OCI-LY3 (cell line): ENCODE measurements around the gene SEC16A.

Source experiments
- H2AFZ ChIP-seq: fragments of 200-600, 300-600 bp; shearing (Covaris generic); 2 replicates; pipeline ENCODE4 v1.6.0; 2014; ENCODE audit warnings: antibody characterized with exemption, low read depth, low read length
- H3K27ac ChIP-seq: fragments of 200-600, 300-600 bp; sonication (generic); 2 replicates; pipeline ENCODE4 v1.5.1; 2014; ENCODE audit warnings: mild to moderate bottlenecking, low read length, moderate library complexity, mixed read lengths
- H3K27me3 ChIP-seq: fragments of 200-600, 300-600 bp; sonication (generic); 2 replicates; pipeline ENCODE4 v1.6.1; 2014; ENCODE audit warnings: low read depth, low read length, mixed read lengths
- H3K36me3 ChIP-seq: fragments of 200-600, 300-600 bp; sonication (generic); replicated peaks from 2 replicates; pipeline ENCODE3; 2014; ENCODE audit warnings: low read depth, low read length, mixed read lengths
- H3K4me1 ChIP-seq: fragments of 300-600, 200-600 bp; sonication (generic); 2 replicates; pipeline ENCODE4 v1.6.1; 2014; ENCODE audit warnings: low read length, mixed read lengths
- H3K4me2 ChIP-seq: fragments of 200-600, 300-600 bp; sonication (generic); 2 replicates; pipeline ENCODE4 v1.6.1; 2014; ENCODE audit warnings: low read length, mixed read lengths
- H3K4me3 ChIP-seq: fragments of 300-600, 200-600 bp; sonication (generic); 2 replicates; pipeline ENCODE4 v1.5.1; 2014; ENCODE audit warnings: antibody characterized with exemption, mild to moderate bottlenecking, low read length, moderate library complexity
- H3K79me2 ChIP-seq: fragments of 300-600, 200-600 bp; shearing (Covaris generic); 2 replicates; pipeline ENCODE4 v1.6.1; 2014; ENCODE audit warnings: mild to moderate bottlenecking, low read length, mixed read lengths
- H3K9ac ChIP-seq: fragments of 300-600, 200-600 bp; shearing (Covaris generic); 2 replicates; pipeline ENCODE4 v1.6.0; 2014; ENCODE audit warnings: mild to moderate bottlenecking, low read length, moderate library complexity
- H3K9me3 ChIP-seq: fragments of 200-600, 300-600 bp; shearing (Covaris generic); 2 replicates; pipeline ENCODE4 v1.6.1; 2014; ENCODE audit warnings: low read length, mixed read lengths; ENCODE audit not compliant: insufficient read depth
- H4K20me1 ChIP-seq: fragments of 200-600, 300-600 bp; sonication (generic); 2 replicates; pipeline ENCODE4 v1.6.1; 2016; ENCODE audit warnings: low read length, mixed read lengths; ENCODE audit not compliant: insufficient read depth
- EZH2phosphoT487 ChIP-seq: fragments of 200-600 bp; shearing (Covaris generic); IDR thresholded peaks from 2 replicates; pipeline ENCODE4 v1.6.1; 2018; ENCODE audit warnings: antibody characterized with exemption, mixed run types, low read depth
- TF ChIP-seq, protein P1 (sequence below): fragments of 200-600, 300-600 bp; sonication (generic); IDR thresholded peaks from 2 replicates; pipeline ENCODE4 v1.5.1; 2014; ENCODE audit warnings: antibody characterized with exemption, low read length, low read depth

SEC16A gene

DNA sequence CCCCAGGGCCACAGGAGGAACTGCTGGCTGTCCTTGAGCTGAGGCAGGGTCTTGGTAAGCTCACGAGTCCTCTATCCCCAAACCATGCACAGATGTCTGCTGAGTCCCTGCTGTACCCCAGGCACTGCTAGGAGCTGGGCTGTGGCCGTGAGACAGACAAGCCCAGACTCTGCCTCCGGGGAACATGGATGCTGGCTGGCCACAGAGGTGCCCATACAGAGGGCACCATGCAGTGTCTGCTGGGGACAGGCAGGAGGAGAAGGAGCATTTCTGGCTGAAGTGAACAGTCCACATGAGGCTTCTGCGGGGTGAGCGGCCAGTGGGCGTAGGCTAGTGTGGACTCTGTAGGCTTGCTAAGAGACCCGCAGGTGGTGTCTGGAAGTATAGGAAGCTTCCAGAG lies 4.8 kb upstream of the SEC16A start:
- Histone ChIP-seq H4K20me1 (no peaks in the 10 kb centered on the region), H3K27me3 (peaks cover 15% of the 10 kb centered on the region), H3K9ac (no peak overlapping the region), H2AFZ (no peak overlapping the region), H3K36me3 (no peaks in the 10 kb centered on the region), H3K9me3 (no peaks in the 10 kb centered on the region), H3K4me3 (no peak overlapping the region), H3K4me2 (no peak overlapping the region), H3K4me1 (peaks cover 7% of the 10 kb centered on the region; the same call in 1 of the 2 replicates), H3K79me2 (peaks cover 2% of the 10 kb centered on the region), H3K27ac (no peak overlapping the region)
- TF ChIP-seq EZH2phosphoT487, result no peak
- TF ChIP-seq, protein P1, sequence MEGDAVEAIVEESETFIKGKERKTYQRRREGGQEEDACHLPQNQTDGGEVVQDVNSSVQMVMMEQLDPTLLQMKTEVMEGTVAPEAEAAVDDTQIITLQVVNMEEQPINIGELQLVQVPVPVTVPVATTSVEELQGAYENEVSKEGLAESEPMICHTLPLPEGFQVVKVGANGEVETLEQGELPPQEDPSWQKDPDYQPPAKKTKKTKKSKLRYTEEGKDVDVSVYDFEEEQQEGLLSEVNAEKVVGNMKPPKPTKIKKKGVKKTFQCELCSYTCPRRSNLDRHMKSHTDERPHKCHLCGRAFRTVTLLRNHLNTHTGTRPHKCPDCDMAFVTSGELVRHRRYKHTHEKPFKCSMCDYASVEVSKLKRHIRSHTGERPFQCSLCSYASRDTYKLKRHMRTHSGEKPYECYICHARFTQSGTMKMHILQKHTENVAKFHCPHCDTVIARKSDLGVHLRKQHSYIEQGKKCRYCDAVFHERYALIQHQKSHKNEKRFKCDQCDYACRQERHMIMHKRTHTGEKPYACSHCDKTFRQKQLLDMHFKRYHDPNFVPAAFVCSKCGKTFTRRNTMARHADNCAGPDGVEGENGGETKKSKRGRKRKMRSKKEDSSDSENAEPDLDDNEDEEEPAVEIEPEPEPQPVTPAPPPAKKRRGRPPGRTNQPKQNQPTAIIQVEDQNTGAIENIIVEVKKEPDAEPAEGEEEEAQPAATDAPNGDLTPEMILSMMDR, result no peak

DNA sequence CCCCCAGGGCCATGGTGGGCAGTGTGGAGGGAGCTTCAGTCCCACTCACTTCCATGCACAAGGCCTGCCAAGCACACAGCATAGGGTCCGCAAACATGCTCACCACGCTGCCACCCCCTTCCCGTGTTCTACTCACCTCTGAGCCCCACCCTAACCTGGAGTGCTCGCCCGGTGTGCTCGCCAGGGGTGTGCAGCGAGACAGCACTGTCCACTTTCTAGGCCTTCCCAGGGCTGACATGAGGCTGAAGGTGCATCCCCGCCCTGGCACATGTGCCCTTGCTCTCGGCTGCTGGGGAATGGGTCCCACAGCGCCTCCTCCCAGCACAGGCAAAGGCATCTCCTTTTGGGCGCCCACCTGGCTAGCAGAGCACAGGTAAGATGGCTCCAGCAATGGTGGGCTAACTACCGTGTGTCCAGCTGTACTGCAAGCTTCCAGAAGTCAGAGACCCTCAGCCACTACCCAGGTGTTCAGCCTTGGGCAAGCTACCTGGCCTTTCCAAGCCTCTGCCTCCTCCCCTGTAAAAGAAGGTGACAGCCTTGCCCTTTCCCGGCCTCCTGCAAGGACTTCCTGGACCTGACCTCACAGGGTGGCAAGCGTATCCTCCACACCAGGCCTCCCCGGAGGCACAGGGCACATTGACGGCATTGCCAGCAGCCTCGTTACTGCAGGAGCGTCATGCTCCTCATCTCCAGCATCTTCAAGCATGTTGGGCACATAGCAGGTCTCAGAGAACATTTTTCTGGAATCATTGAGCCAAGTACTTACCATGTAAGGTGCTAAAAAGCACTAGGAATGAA lies 4.2 kb upstream of the SEC16A start:
- Histone ChIP-seq H2AFZ (no peak overlapping the region), H3K27ac (no peak overlapping the region), H3K4me2 (no peak overlapping the region), H3K36me3 (no peaks in the 10 kb centered on the region), H3K9me3 (no peaks in the 10 kb centered on the region), H4K20me1 (peaks cover 3% of the 10 kb centered on the region; the same call in 1 of the 2 replicates), H3K4me1 (peaks cover 7% of the 10 kb centered on the region; the same call in 1 of the 2 replicates), H3K4me3 (no peak overlapping the region), H3K79me2 (peaks cover 9% of the 10 kb centered on the region), H3K9ac (no peak overlapping the region), H3K27me3 (peaks cover 15% of the 10 kb centered on the region)
- TF ChIP-seq, protein P1, result no peak

DNA sequence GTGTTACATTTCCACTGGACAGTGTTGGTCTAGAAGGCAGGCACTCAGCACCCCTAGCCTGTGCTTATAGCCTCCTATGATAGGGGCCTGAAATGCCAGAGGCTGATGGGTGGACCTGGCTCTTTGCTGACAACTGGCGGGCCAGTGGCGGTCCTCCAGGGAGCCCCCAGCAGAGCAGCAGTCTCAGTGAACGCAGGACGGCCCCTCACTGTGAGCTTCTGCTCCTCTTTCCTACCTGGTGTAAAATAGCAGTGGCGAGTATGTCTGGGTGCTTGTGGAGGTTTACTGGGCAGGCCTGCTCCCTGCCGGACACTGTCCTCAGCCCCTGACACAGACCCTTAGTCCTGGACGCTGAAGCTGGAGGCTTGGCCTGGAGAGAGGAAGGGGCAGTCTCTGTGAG lies 3.3 kb upstream of the SEC16A start:
- Histone ChIP-seq H3K4me3 (no peak overlapping the region), H3K4me2 (no peak overlapping the region), H3K9ac (no peak overlapping the region), H3K36me3 (no peaks in the 10 kb centered on the region), H3K9me3 (no peaks in the 10 kb centered on the region), H3K27ac (no peak overlapping the region), H3K4me1 (peaks cover 13% of the 10 kb centered on the region), H2AFZ (no peak overlapping the region), H3K79me2 (peaks cover 17% of the 10 kb centered on the region), H3K27me3 (peaks cover 15% of the 10 kb centered on the region), H4K20me1 (peaks cover 11% of the 10 kb centered on the region)
- TF ChIP-seq, protein P1, result no peak
- TF ChIP-seq EZH2phosphoT487, result no peak

DNA sequence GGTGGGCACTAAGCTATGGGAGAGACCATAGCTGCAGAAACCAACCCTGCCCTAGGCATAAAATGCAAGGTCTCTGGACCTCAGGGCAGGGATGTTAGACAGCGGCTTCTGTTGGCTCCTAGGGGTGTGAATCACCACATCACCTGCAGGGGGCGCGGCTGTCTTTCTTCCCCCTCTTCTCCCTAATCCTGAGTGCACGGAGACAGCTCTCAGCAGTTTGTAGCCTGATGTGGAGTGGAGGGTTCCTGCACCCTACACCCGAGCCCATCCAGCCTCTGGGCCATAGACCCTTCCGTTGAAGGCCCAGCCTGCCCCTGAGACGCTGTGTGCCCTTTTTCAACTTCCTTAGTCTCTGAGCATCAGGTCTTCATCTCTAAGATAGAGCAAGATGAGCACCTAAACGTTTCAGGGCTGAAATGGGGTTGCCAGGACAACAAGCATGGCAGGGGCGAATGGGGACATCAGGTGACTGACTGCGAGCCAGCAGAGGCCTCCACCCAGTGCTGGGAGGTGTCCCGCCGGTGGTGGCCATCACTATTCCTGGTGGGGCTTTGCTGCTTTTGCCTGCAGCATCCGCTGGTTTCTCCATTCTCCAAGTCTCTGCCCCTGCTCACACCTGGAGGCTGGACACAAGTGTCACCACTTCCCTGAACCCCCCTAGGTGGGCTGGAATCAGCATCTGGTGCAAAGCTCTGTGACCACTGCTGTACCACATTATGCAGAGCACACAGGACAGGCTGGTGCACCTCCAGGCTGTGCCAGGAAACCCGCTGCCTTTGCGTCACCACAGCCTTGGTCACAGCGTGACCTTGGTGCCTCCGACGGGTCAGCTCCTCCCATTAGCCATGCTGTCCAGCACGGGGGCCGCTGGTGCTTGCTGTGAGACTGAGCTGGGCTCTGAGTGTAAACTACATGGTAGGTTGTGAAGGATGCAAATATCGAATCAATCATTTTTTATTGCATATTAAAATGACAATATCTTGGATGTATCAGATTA lies 2.5 kb upstream of the SEC16A start:
- no peak overlapping the region for H3K9ac ChIP-seq

More for the DNA sequence above, 2.5 kb upstream of the SEC16A start:
- Histone ChIP-seq H3K4me3 (no peak overlapping the region), H3K9me3 (no peaks in the 10 kb centered on the region), H3K4me1 (peaks cover 13% of the 10 kb centered on the region), H3K4me2 (peak overlapping the region; percentile 70), H3K79me2 (peaks cover 25% of the 10 kb centered on the region), H3K27ac (no peak overlapping the region), H2AFZ (no peak overlapping the region), H3K27me3 (peaks cover 15% of the 10 kb centered on the region), H3K36me3 (no peaks in the 10 kb centered on the region), H4K20me1 (peaks cover 17% of the 10 kb centered on the region)
- TF ChIP-seq EZH2phosphoT487, result no peak
- TF ChIP-seq, protein P1, result peak; percentile 86
